HEK293 (cell line): Measurements from ENCODE around the gene CYBA.

ENCODE experiments used
- BCL11A ChIP-seq: fragments of 450-650 bp; formaldehyde crosslinking; IDR thresholded peaks from 2 replicates; pipeline ENCODE4 v1.5.1; 2016; ENCODE audit warnings: low read depth, missing biosample characterization, missing genetic modification characterization
- CTCF ChIP-seq: fragments of 450-650 bp; formaldehyde crosslinking; IDR thresholded peaks from 2 replicates; pipeline ENCODE4 v1.5.1; 2016; ENCODE audit warnings: missing biosample characterization, missing genetic modification characterization
- MZF1 ChIP-seq: fragments of 450-650 bp; formaldehyde crosslinking; IDR thresholded peaks from 2 replicates; pipeline ENCODE4 v1.5.1; 2017; ENCODE audit warnings: missing biosample characterization, missing genetic modification characterization, borderline replicate concordance
- PATZ1 ChIP-seq: fragments of 450-650 bp; formaldehyde crosslinking; IDR thresholded peaks from 2 replicates; pipeline ENCODE4 v1.5.1; 2016; ENCODE audit warnings: missing biosample characterization, missing genetic modification characterization
- PRDM4 ChIP-seq: fragments of 450-650 bp; formaldehyde crosslinking; IDR thresholded peaks from 2 replicates; pipeline ENCODE4 v1.5.1; 2017; ENCODE audit warnings: missing biosample characterization, missing genetic modification characterization
- REST ChIP-seq: fragments of 450-650 bp; formaldehyde crosslinking; IDR thresholded peaks from 2 replicates; pipeline ENCODE4 v1.5.1; 2016; ENCODE audit warnings: missing biosample characterization, missing genetic modification characterization
- ZBTB1 ChIP-seq: fragments of 450-650 bp; formaldehyde crosslinking; IDR thresholded peaks from 2 replicates; pipeline ENCODE4 v1.5.1; 2016; ENCODE audit warnings: missing biosample characterization, missing genetic modification characterization
- ZFP69B ChIP-seq: fragments of 450-650 bp; formaldehyde crosslinking; IDR thresholded peaks from 2 replicates; pipeline ENCODE4 v1.5.1; 2016; ENCODE audit warnings: missing biosample characterization, missing genetic modification characterization
- ZNF16 ChIP-seq: fragments of 450-650 bp; formaldehyde crosslinking; IDR thresholded peaks from 2 replicates; pipeline ENCODE4 v1.5.1; 2016; ENCODE audit warnings: low read depth, missing biosample characterization, missing genetic modification characterization
- ZNF501 ChIP-seq: fragments of 450-650 bp; formaldehyde crosslinking; IDR thresholded peaks from 2 replicates; pipeline ENCODE4 v1.5.1; 2016; ENCODE audit warnings: missing biosample characterization, missing genetic modification characterization
- ZNF510 ChIP-seq: fragments of 450-650 bp; formaldehyde crosslinking; IDR thresholded peaks from 2 replicates; pipeline ENCODE4 v1.5.1; 2018; ENCODE audit warnings: mild to moderate bottlenecking, missing genetic modification characterization, missing biosample characterization; ENCODE audit not compliant: insufficient replicate concordance
- ZNF626 ChIP-seq: fragments of 450-650 bp; sonication (Bioruptor Pico); formaldehyde crosslinking; IDR thresholded peaks from 2 replicates; pipeline ENCODE4 v1.5.1; 2018; ENCODE audit warnings: missing biosample characterization, missing genetic modification characterization, inconsistent platforms
- ZNF639 ChIP-seq: fragments of 450-650 bp; formaldehyde crosslinking; IDR thresholded peaks from 2 replicates; pipeline ENCODE4 v1.5.1; 2016; ENCODE audit warnings: missing biosample characterization, missing genetic modification characterization
- ZSCAN30 ChIP-seq: fragments of 450-650 bp; IDR thresholded peaks from 2 replicates; pipeline ENCODE4 v1.5.1; 2018; ENCODE audit warnings: missing biosample characterization, mild to moderate bottlenecking, missing genetic modification characterization, moderate library complexity

GRCh38 chr16:88662222-88662842, 11.5 kb upstream of the CYBA start:
- TF ChIP-seq REST (tag by site-specific recombination) (no peak), CTCF (tag by site-specific recombination) (no peak), ZFP69B (no peak), BCL11A (tag by site-specific recombination) (no peak), ZNF501 (tag by site-specific recombination) (no peak), ZSCAN30 (tag by site-specific recombination) (no peak), ZNF626 (tag by site-specific recombination) (no peak), ZNF639 (tag by site-specific recombination) (no peak), ZBTB1 (tag by site-specific recombination) (no peak), ZNF510 (tag by site-specific recombination) (no peak), PATZ1 (tag by site-specific recombination) (no peak; the same call in 1 of the 2 replicates), MZF1 (tag by site-specific recombination) (no peak), PRDM4 (no peak), ZNF16 (no peak)
